ENCODE data around the gene DOCK7. TPM values are rescaled to one million over a fixed set of nuclear protein-coding genes. Genes with fewer than 3 reads are reported as not detected.

DOCK7 gene
- total and polyA plus RNA-seq, 2 of the 13 experiments (the other 11 are each of a cell fraction or from before 2014, with no cell fraction given): 45.7 to 67.2 TPM

DNA sequence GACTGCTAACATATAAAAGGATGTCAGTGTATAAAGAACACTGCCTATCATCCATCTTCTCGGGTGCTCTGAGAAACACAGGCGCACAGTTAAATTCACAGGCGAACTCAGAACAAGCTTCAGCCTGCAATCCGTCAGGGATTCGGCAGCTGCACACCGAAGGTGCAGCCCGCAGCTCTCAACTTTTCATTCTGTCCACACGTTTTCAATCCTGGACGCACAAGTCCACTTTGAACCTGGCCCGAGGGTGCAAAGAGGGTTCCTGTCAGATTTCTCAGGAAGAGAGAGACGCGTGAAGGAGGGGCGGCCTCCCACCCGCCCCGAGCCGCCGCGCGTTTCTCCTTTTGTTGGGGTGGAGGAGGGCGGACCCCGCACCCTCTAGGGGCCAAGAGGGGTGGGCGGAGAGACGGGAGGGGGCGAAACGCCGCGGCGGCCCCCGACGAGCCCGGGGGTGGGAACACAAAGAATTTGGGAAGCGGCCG lies 724 bp downstream of the DOCK7 start (continued):
- TF ChIP-seq, protein P1, sequence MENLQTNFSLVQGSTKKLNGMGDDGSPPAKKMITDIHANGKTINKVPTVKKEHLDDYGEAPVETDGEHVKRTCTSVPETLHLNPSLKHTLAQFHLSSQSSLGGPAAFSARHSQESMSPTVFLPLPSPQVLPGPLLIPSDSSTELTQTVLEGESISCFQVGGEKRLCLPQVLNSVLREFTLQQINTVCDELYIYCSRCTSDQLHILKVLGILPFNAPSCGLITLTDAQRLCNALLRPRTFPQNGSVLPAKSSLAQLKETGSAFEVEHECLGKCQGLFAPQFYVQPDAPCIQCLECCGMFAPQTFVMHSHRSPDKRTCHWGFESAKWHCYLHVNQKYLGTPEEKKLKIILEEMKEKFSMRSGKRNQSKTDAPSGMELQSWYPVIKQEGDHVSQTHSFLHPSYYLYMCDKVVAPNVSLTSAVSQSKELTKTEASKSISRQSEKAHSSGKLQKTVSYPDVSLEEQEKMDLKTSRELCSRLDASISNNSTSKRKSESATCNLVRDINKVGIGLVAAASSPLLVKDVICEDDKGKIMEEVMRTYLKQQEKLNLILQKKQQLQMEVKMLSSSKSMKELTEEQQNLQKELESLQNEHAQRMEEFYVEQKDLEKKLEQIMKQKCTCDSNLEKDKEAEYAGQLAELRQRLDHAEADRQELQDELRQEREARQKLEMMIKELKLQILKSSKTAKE (CRISPR knock-in tag; IDR thresholded peaks at IDR 0.05; ENCODE audit: borderline replicate concordance): no peak
- TF ChIP-seq MZF1 (CRISPR knock-in tag; IDR thresholded peaks at IDR 0.05; ENCODE audit: borderline replicate concordance) (no peak), CCAR2 (optimal IDR thresholded peaks at IDR 0.05; ENCODE audit: low read depth, low read length) (no peak), ZNF549 (CRISPR knock-in tag; IDR thresholded peaks at IDR 0.05) (no peak), SNAI1 (CRISPR knock-in tag; IDR thresholded peaks at IDR 0.05; ENCODE audit: borderline replicate concordance) (no peak), MIER3 (CRISPR knock-in tag; IDR thresholded peaks at IDR 0.05; ENCODE audit: borderline replicate concordance) (no peak; the same call in 1 of the 2 replicates), ZNF446 (CRISPR knock-in tag; IDR thresholded peaks at IDR 0.05) (no peak), HDAC1 (CRISPR knock-in tag; IDR thresholded peaks at IDR 0.05) (0 out of 2 replicates have a peak, but pooled peaks have one; percentile 24), ELF4 (CRISPR knock-in tag; IDR thresholded peaks at IDR 0.05; ENCODE audit: borderline replicate concordance) (no peak), ZNF780A (CRISPR knock-in tag; IDR thresholded peaks at IDR 0.05) (no peak), KAT8 (CRISPR knock-in tag; IDR thresholded peaks at IDR 0.05) (0 out of 2 replicates have a peak, but pooled peaks have one; percentile 22), HOXA9 (CRISPR knock-in tag; IDR thresholded peaks at IDR 0.05; ENCODE audit: borderline replicate concordance) (no peak), ZNF709 (CRISPR knock-in tag; IDR thresholded peaks at IDR 0.05) (no peak; the same call in 1 of the 2 replicates), HHEX (CRISPR knock-in tag; IDR thresholded peaks at IDR 0.05) (no peak), PHF21A (CRISPR knock-in tag; IDR thresholded peaks at IDR 0.05) (no peak)
- TF ChIP-seq, protein P2, sequence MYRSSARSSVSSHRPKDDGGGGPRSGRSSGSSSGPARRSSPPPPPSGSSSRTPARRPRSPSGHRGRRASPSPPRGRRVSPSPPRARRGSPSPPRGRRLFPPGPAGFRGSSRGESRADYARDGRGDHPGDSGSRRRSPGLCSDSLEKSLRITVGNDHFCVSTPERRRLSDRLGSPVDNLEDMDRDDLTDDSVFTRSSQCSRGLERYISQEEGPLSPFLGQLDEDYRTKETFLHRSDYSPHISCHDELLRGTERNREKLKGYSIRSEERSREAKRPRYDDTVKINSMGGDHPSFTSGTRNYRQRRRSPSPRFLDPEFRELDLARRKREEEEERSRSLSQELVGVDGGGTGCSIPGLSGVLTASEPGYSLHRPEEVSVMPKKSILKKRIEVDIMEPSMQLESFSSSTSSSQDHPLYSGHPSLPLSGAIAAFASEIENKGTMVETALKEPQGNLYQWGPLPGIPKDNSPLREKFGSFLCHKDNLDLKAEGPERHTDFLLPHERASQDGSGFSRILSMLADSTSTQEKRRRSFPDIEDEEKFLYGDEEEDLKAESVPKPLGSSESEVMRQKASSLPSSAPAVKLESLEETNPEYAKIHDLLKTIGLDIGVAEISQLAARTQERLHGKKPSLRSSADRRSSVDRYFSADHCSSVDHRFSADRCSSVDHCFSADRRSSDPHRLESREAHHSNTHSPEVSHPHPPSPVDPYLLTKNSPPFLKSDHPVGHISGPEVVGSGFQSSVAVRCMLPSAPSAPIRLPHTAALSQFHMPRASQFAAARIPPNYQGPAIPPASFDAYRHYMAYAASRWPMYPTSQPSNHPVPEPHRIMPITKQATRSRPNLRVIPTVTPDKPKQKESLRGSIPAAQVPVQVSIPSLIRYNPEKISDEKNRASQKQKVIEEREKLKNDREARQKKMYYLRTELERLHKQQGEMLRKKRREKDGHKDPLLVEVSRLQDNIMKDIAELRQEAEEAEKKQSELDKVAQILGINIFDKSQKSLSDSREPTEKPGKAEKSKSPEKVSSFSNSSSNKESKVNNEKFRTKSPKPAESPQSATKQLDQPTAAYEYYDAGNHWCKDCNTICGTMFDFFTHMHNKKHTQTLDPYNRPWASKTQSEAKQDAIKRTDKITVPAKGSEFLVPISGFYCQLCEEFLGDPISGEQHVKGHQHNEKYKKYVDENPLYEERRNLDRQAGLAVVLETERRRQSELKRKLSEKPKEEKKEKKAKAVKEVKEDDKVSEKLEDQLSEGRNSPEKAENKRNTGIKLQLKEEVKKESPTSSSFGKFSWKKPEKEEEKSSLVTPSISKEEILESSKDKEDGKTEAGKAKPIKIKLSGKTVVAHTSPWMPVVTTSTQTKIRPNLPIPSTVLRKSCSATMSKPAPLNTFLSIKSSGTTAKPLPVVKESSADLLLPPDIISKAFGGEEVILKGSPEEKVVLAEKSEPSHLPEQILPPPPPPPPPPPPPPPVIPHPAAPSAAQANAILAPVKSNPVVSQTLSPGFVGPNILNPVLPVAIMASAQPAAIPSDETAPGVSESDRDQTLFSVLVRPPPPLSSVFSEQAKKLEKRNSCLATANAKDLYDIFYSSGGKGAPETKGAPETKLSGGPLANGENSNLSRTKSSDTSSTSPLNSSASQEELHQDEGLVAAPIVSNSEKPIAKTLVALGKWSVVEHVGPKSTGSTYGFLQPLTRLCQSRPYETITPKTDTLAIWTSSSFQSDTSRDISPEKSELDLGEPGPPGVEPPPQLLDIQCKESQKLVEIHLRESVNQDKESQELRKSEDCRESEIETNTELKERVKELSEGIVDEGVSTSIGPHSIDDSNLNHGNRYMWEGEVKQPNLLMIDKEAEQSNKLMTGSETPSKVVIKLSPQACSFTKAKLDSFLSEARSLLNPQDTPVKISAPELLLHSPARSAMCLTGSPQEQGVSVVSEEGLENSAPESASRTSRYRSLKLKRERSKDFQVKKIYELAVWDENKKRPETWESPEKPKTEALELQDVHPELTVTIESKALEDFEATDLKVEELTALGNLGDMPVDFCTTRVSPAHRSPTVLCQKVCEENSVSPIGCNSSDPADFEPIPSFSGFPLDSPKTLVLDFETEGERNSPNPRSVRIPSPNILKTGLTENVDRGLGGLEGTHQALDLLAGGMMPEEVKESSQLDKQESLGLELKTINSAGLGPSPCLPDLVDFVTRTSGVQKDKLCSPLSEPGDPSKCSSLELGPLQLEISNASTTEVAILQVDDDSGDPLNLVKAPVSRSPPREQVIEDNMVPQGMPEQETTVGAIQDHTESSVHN (CRISPR knock-in tag; IDR thresholded peaks at IDR 0.05): no peak

Measured in HepG2 (cell line).